H1 (cell line): Measurements from ENCODE around the gene GPR17. TPM values are rescaled to one million over a fixed set of nuclear protein-coding genes. Genes with fewer than 3 reads are reported as not detected.

Source experiments
- CTCF ChIA-PET: fragments of 300-600 bp; sonication (Branson Sonifier 250); formaldehyde crosslinking; loops from one replicate; lab custom pipeline; 2021; ENCODE audit not compliant: partially characterized antibody; lab: Charles Lee
- POLR2A ChIA-PET: fragments of 300-600 bp; sonication (Branson Sonifier 250); formaldehyde crosslinking; loops from one replicate; lab custom pipeline; 2021; ENCODE audit warnings: inconsistent platforms; ENCODE audit not compliant: partially characterized antibody; lab: Charles Lee
- DNase-seq, 2 experiments: peaks; one replicate each; pipeline versions ENCODE4 v3.0.0 to v3.0.0-alpha.2; 2010 to 2022; ENCODE audit warnings: low spot score in 2 of 2, low read depth in 1 of 2, mixed read lengths in 1 of 2
- FAIRE-seq: peaks from 2 replicates; lab custom pipeline; 2011; peaks lifted over from hg19 to GRCh38; lab: Jason Lieb, UNC
- H2AFZ ChIP-seq: 2 replicates; pipeline ENCODE4 v1.8.1; 2012; ENCODE audit warnings: low read length, inconsistent platforms
- H2AK5ac ChIP-seq: 2 replicates; pipeline ENCODE4 v1.6.1; 2013; ENCODE audit warnings: low read depth, low read length
- H2BK120ac ChIP-seq: replicated peaks from 2 replicates; pipeline ENCODE3; 2013; ENCODE audit warnings: low read depth, low read length, inconsistent platforms
- H2BK12ac ChIP-seq: 2 replicates; pipeline ENCODE4 v1.6.1; 2013; ENCODE audit warnings: low read depth, low read length
- H2BK15ac ChIP-seq: 2 replicates; pipeline ENCODE4 v1.6.1; 2013; ENCODE audit warnings: low read length
- H2BK20ac ChIP-seq: 2 replicates; pipeline ENCODE4 v1.6.1; 2013; ENCODE audit warnings: low read length
- H2BK5ac ChIP-seq: 2 replicates; pipeline ENCODE4 v1.6.1; 2013; ENCODE audit warnings: low read depth, low read length
- H3K14ac ChIP-seq: 2 replicates; pipeline ENCODE4 v1.6.1; 2013; ENCODE audit warnings: inconsistent platforms; ENCODE audit not compliant: insufficient read length
- H3K18ac ChIP-seq: 2 replicates; pipeline ENCODE4 v1.6.1; 2013; ENCODE audit warnings: low read length; ENCODE audit errors: extremely low read depth
- H3K23ac ChIP-seq: 2 replicates; pipeline ENCODE4 v1.6.1; 2013; ENCODE audit warnings: inconsistent platforms; ENCODE audit not compliant: insufficient read length
- H3K23me2 ChIP-seq: 2 replicates; pipeline ENCODE4 v1.6.1; 2013; ENCODE audit warnings: low read depth, low read length
- H3K27ac ChIP-seq: 2 replicates; pipeline ENCODE4 v1.6.1; 2011; ENCODE audit warnings: low read depth, low read length, inconsistent platforms
- H3K27me3 ChIP-seq, 4 experiments: replicated peaks in 1 of 4; 1 replicate in 1 of 4; 2 replicates in 3 of 4; pipeline versions ENCODE4 v1.6.1 to v1.8.1; 2011 to 2013; ENCODE audit warnings: low read length in 3 of 4, mild to moderate bottlenecking in 3 of 4, inconsistent platforms in 2 of 4, mixed read lengths in 2 of 4, moderate library complexity in 1 of 4; ENCODE audit not compliant: control insufficient read depth in 3 of 4, insufficient read depth in 3 of 4; ENCODE audit errors: extremely low read depth in 1 of 4
- H3K36me3 ChIP-seq, 4 experiments: 2 replicates each; pipeline versions ENCODE4 v1.6.1 to v1.8.1; 2011 to 2013; ENCODE audit warnings: mild to moderate bottlenecking in 4 of 4, low read length in 3 of 4, moderate library complexity in 2 of 4, control low read depth in 1 of 4, inconsistent platforms in 1 of 4; ENCODE audit not compliant: insufficient read depth in 4 of 4, control insufficient read depth in 2 of 4
- H3K4ac ChIP-seq: replicated peaks from 2 replicates; pipeline ENCODE3; 2013; ENCODE audit warnings: low read length, low read depth, mixed read lengths, inconsistent platforms; ENCODE audit not compliant: insufficient read length
- H3K4me1 ChIP-seq, 4 experiments: replicated peaks in 1 of 4; 1 replicate in 1 of 4; 2 replicates in 3 of 4; pipeline versions ENCODE4 v1.6.1 to v1.8.1; 2011 to 2013; ENCODE audit warnings: low read length in 3 of 4, inconsistent platforms in 2 of 4, mixed read lengths in 1 of 4; ENCODE audit not compliant: insufficient read depth in 4 of 4, control insufficient read depth in 3 of 4
- H3K4me2 ChIP-seq, 2 experiments: 2 replicates each; pipeline versions ENCODE4 v1.6.1 to v1.8.1; 2011 to 2013; ENCODE audit warnings: low read depth in 2 of 2, low read length in 2 of 2, control low read depth in 1 of 2, inconsistent platforms in 1 of 2, mild to moderate bottlenecking in 1 of 2; ENCODE audit not compliant: insufficient read depth in 1 of 2
- H3K4me3 ChIP-seq, 4 experiments: fragments of 200-600, 300-600 bp in 1 of 4; sonication (generic), shearing (Covaris generic), sonication (Bioruptor Twin) in 1 of 4; 2 replicates each; pipeline versions ENCODE4 v1.5.1 to v1.8.1; 2011 to 2016; ENCODE audit warnings: low read length in 4 of 4, low read depth in 3 of 4, control low read depth in 2 of 4, inconsistent platforms in 2 of 4, mild to moderate bottlenecking in 2 of 4, mixed read lengths in 1 of 4, moderate library complexity in 1 of 4; ENCODE audit not compliant: insufficient read depth in 2 of 4; ENCODE audit errors: extremely low read depth in 1 of 4
- H3K56ac ChIP-seq: replicated peaks from 2 replicates; pipeline ENCODE3; 2013; ENCODE audit warnings: low read depth, mild to moderate bottlenecking, mixed read lengths, low read length, inconsistent platforms; ENCODE audit not compliant: insufficient read length
- H3K79me1 ChIP-seq: 2 replicates; pipeline ENCODE4 v1.6.1; 2013; ENCODE audit warnings: low read depth, low read length, control low read depth
- H3K79me2 ChIP-seq, 2 experiments: 2 replicates each; pipeline versions ENCODE4 v1.6.1 to v1.8.1; 2012 to 2013; ENCODE audit warnings: low read length in 2 of 2, mild to moderate bottlenecking in 2 of 2, inconsistent platforms in 1 of 2; ENCODE audit not compliant: insufficient read depth in 2 of 2, control insufficient read depth in 1 of 2
- H3K9ac ChIP-seq, 4 experiments: replicated peaks in 1 of 4; 1 replicate in 1 of 4; 2 replicates in 3 of 4; pipeline versions ENCODE4 v1.6.1 to v1.8.1; 2011 to 2013; ENCODE audit warnings: low read depth in 3 of 4, low read length in 3 of 4, control low read depth in 2 of 4, mild to moderate bottlenecking in 2 of 4, moderate library complexity in 2 of 4, inconsistent platforms in 1 of 4; ENCODE audit errors: extremely low read depth in 1 of 4
- H3K9me3 ChIP-seq, 2 experiments: 2 replicates each; pipeline versions ENCODE4 v1.6.1 to v1.8.1; 2012 to 2013; ENCODE audit warnings: mild to moderate bottlenecking in 2 of 2, moderate library complexity in 2 of 2, control low read depth in 1 of 2, inconsistent platforms in 1 of 2, low read depth in 1 of 2, low read length in 1 of 2, mixed read lengths in 1 of 2; ENCODE audit not compliant: insufficient read depth in 2 of 2
- H4K20me1 ChIP-seq, 2 experiments: replicated peaks in 1 of 2; 2 replicates each; pipeline versions ENCODE3 to v1.8.1; 2011 to 2013; ENCODE audit warnings: inconsistent platforms in 2 of 2, low read length in 2 of 2, mild to moderate bottlenecking in 1 of 2; ENCODE audit not compliant: insufficient read depth in 2 of 2, control insufficient read depth in 1 of 2
- H4K5ac ChIP-seq: 2 replicates; pipeline ENCODE4 v1.6.1; 2013; ENCODE audit warnings: low read length, low read depth, mixed read lengths, inconsistent platforms; ENCODE audit not compliant: insufficient read length
- H4K8ac ChIP-seq: 2 replicates; pipeline ENCODE4 v1.8.0; 2013; ENCODE audit warnings: mild to moderate bottlenecking, moderate library complexity, low read length, inconsistent platforms; ENCODE audit not compliant: insufficient read depth; ENCODE audit errors: extremely low read depth
- H4K91ac ChIP-seq: replicated peaks from 2 replicates; pipeline ENCODE3; 2013; ENCODE audit warnings: low read length, mixed read lengths, inconsistent platforms; ENCODE audit not compliant: insufficient read length
- ASH2L ChIP-seq: fragments of 200-600, 300-600 bp; sonication (generic); IDR thresholded peaks from one replicate; pipeline ENCODE4 v1.7.1; 2017; ENCODE audit warnings: low read length
- BACH1 ChIP-seq: IDR thresholded peaks from 2 replicates; pipeline ENCODE4 v1.6.1; 2012; ENCODE audit warnings: low read length, improper control_type of control experiment
- CBX5 ChIP-seq: fragments of 300-800, 300-1000 bp; sonication (generic); IDR thresholded peaks from 2 replicates; pipeline ENCODE4 v1.7.1; 2016; ENCODE audit warnings: antibody characterized with exemption, low read length, low read depth
- GABPA ChIP-seq: IDR thresholded peaks from 2 replicates; pipeline ENCODE4 v1.6.1; 2011; ENCODE audit warnings: mild to moderate bottlenecking, low read length, moderate library complexity, borderline replicate concordance; ENCODE audit not compliant: insufficient read depth
- POLR2A ChIP-seq, 2 experiments: IDR thresholded peaks; 1 replicate in 1 of 2; 2 replicates in 1 of 2; pipeline ENCODE4 v1.6.1; 2011; ENCODE audit warnings: low read depth in 2 of 2, low read length in 2 of 2, mild to moderate bottlenecking in 2 of 2; ENCODE audit errors: control extremely low read depth in 1 of 2
- WGBS, 2 experiments: shearing (Covaris generic) in 1 of 2; methylation state at CpG; one replicate each; pipeline versions ENCODE4 v1.1.6 to v1.1.7; 2013 to 2015; ENCODE audit warnings: low lambda C conversion rate in 2 of 2, mixed read lengths in 2 of 2, inconsistent platforms in 1 of 2, low coverage in 1 of 2, missing lambda C conversion rate in 1 of 2; ENCODE audit not compliant: insufficient replicate concordance in 2 of 2, insufficient coverage in 1 of 2, insufficient read length in 1 of 2; ENCODE audit errors: extremely low coverage in 1 of 2, missing lambda C conversion rate in 1 of 2; 5-methylcytosine and 5-hydroxymethylcytosine counted together
- polyA plus RNA-seq, 7 experiments: library from polyadenylated mRNA; depleted of rRNA in 3 of 7; stranded (reverse) in 5 of 7; unstranded in 2 of 7; fragments of >200 nt in 5 of 7; fragments of 200-250 nt in 2 of 7; gene quantifications; 1 replicate in 5 of 7; 2 replicates in 1 of 7; 4 replicates in 1 of 7; pipeline versions ENCODE4 v1.2.1 to v1.2.3, GENCODE V29; 2011 to 2013; ENCODE audit warnings: missing spikeins in 2 of 7, mixed read lengths in 2 of 7
- total RNA-seq: library from RNA; stranded (reverse); fragmentation: NEBNext Ultra II Directional; extraction: Animal tissue kit (Norgen Biotek cat#: 25700); gene quantifications from 2 replicates; pipeline ENCODE4 v1.2.1, GENCODE V29; 2021

The GPR17 gene
- total and polyA plus RNA-seq, 2 of the 8 experiments (the other 6 are each of a cell fraction or from before 2014, with no cell fraction given), result 0.03 TPM; not detected in 1

DNA sequence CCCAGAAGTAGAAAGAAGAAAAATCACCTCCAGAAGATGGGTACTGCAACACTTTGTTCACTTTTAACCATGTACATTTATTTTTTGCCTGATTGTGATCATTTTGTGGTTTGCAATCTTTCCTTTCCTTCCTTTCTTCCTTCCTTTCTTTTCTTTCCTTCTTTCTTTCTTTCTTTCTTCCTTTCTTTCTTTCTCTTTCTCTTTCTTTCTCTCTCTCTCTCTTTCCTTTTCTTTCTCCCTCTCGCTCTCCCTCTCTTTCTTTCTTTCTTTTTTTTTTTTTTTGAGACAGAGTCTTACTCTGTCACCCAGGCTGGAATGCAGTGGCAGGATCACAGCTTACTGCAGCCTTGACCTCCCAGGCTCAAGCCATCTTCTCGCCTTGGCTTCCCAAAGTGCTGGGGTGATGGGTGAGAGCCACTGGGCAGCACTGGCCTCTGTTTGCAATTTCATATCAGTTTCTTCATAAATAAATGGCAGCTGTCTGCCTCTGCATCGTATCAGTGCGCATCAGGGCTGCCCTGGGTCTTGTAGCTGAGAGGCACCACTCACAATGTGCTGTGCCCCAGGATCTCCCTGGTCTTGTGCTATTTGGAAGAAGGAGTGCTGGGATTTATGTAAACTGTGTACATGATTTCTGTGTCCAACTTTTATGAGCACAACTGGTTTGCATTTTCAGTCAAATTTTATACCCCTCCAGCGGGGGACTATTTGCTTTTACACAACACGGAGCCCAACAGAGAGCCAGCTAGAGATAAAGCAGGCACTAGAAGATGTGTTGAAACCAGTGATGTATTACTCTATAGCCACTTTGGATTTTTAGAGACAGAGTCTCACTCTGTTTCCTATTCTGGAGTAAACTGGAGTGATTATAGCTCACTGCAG is 36.3 kb downstream of the GPR17 start:
- Histone ChIP-seq H3K27me3 (peaks cover 0 to 7% (median 1%) of the 10 kb centered on the region in 4 experiments; a peak in 3 of 7 replicates), H3K56ac (no peak overlapping the region), H4K5ac (no peak overlapping the region), H2BK15ac (no peak overlapping the region), H3K4ac (no peak overlapping the region), H3K4me3 (no peak overlapping the region), H3K36me3 (no peaks in the 10 kb centered on the region), H3K9ac (no peak overlapping the region), H4K91ac (no peak overlapping the region), H4K20me1 (no peaks in the 10 kb centered on the region), H2AFZ (no peak overlapping the region), H2BK20ac (no peak overlapping the region), H3K79me2 (no peaks in the 10 kb centered on the region), H3K23me2 (no peaks in the 10 kb centered on the region), H2AK5ac (no peak overlapping the region), H4K8ac (no peak overlapping the region), H3K4me2 (no peak overlapping the region), H2BK120ac (no peak overlapping the region), H3K18ac (no peak overlapping the region), H3K14ac (no peak overlapping the region), H2BK5ac (no peak overlapping the region), H3K23ac (no peak overlapping the region), H3K4me1 (peaks cover 0 to 8% (median 0%) of the 10 kb centered on the region in 4 experiments; a peak in 2 of 7 replicates), H3K79me1 (no peaks in the 10 kb centered on the region), H3K9me3 (no peaks in the 10 kb centered on the region), H3K27ac (no peak overlapping the region), H2BK12ac (no peak overlapping the region)
- CTCF ChIA-PET, result interaction anchor here (0.7 to 6.0 kb wide), 7 partner anchors 13 to 116 kb away, joined by 3 to 40 read pairs (median 3); no protein-coding TSS in a partner anchor
- WGBS, 2 experiments, result 85% methylated on average over 6 of the region's 6 CpGs; no CpG with 5 or more reads in 1 of the 2 experiments
- no peak for FAIRE-seq
- DNase-seq, result no peak
- POLR2A ChIA-PET, result interaction anchor here (1.1 kb wide), 1 partner anchor 20 kb away, joined by 4 read pairs; no protein-coding TSS in a partner anchor
- no peak for TF ChIP-seq CBX5
- TF ChIP-seq BACH1, result no peak
- TF ChIP-seq POLR2A (IDR thresholded peaks at IDR 0.05; ENCODE audit: control extremely low read depth in 1 of 2, low read depth in 2 of 2, low read length in 2 of 2), result no peak
- TF ChIP-seq ASH2L, result no peak
- no peak for TF ChIP-seq GABPA
